Measurements from ENCODE around the gene HCRTR1.

DNA sequence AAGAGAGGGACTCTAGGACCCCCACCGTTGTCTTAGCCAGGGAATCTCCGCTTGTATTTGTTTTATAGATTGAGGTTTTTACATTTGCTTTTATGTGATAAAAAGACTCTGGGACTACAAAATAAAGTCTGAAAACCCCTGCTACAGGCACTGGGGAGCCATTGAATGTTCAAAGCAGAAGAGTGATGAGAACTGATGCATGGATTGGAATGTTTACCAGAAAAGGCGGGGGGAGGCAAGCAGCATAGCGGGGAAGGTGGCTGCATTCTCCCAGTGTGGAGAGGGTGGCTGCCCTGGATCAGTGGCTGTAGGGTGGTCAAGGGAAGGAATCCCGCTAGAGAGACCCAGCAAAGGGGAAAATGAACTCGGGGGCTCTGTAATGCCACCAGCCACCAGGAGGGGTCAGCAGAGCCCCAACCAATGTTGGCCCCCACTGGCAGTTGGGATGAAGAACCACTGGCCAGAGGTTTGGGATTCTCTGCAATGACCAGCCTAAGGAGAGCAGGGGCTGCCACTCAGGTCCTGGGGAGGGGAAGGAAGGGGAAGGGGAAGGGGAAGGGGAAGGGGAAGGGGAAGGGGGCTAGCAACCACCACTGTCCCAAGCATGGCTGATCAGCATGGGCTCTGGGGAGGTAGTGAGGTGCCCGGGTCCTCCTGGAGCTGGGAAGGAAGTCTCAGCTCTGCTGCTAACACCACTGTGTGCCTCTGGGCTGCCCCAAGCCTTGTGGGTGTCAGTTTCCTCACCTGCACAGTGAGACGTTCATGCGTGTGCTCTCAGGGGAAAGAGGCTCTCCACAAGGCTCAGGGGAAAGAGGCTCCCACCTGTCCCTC is 46.3 kb downstream of the HCRTR1 start:
- TF ChIP-seq YY1 (tag by site-specific recombination; IDR thresholded peaks at IDR 0.05): no peak
- TF ChIP-seq, protein P1, sequence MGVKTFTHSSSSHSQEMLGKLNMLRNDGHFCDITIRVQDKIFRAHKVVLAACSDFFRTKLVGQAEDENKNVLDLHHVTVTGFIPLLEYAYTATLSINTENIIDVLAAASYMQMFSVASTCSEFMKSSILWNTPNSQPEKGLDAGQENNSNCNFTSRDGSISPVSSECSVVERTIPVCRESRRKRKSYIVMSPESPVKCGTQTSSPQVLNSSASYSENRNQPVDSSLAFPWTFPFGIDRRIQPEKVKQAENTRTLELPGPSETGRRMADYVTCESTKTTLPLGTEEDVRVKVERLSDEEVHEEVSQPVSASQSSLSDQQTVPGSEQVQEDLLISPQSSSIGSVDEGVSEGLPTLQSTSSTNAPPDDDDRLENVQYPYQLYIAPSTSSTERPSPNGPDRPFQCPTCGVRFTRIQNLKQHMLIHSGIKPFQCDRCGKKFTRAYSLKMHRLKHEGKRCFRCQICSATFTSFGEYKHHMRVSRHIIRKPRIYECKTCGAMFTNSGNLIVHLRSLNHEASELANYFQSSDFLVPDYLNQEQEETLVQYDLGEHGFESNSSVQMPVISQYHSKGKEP (tag by site-specific recombination; IDR thresholded peaks at IDR 0.05): no peak
- TF ChIP-seq, protein P2, sequence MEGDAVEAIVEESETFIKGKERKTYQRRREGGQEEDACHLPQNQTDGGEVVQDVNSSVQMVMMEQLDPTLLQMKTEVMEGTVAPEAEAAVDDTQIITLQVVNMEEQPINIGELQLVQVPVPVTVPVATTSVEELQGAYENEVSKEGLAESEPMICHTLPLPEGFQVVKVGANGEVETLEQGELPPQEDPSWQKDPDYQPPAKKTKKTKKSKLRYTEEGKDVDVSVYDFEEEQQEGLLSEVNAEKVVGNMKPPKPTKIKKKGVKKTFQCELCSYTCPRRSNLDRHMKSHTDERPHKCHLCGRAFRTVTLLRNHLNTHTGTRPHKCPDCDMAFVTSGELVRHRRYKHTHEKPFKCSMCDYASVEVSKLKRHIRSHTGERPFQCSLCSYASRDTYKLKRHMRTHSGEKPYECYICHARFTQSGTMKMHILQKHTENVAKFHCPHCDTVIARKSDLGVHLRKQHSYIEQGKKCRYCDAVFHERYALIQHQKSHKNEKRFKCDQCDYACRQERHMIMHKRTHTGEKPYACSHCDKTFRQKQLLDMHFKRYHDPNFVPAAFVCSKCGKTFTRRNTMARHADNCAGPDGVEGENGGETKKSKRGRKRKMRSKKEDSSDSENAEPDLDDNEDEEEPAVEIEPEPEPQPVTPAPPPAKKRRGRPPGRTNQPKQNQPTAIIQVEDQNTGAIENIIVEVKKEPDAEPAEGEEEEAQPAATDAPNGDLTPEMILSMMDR (tag by site-specific recombination; IDR thresholded peaks at IDR 0.05): peak; percentile 82

Measured in HEK293 (cell line).